ENCODE data around the gene CDH13.

- TF ChIP-seq, protein P1, sequence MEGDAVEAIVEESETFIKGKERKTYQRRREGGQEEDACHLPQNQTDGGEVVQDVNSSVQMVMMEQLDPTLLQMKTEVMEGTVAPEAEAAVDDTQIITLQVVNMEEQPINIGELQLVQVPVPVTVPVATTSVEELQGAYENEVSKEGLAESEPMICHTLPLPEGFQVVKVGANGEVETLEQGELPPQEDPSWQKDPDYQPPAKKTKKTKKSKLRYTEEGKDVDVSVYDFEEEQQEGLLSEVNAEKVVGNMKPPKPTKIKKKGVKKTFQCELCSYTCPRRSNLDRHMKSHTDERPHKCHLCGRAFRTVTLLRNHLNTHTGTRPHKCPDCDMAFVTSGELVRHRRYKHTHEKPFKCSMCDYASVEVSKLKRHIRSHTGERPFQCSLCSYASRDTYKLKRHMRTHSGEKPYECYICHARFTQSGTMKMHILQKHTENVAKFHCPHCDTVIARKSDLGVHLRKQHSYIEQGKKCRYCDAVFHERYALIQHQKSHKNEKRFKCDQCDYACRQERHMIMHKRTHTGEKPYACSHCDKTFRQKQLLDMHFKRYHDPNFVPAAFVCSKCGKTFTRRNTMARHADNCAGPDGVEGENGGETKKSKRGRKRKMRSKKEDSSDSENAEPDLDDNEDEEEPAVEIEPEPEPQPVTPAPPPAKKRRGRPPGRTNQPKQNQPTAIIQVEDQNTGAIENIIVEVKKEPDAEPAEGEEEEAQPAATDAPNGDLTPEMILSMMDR (IDR thresholded peaks at IDR 0.05), result no peak
- TF ChIP-seq RAD21 (conservative IDR thresholded peaks at IDR 0.05 in 1 of 2, IDR thresholded peaks at IDR 0.05 in 1 of 2) (no peak), EP300 (IDR thresholded peaks at IDR 0.05) (no peak), POLR2A (IDR thresholded peaks at IDR 0.05; ENCODE audit: low read length) (no peak), HOXB5 (CRISPR knock-in tag; IDR thresholded peaks at IDR 0.05) (no peak)
Observed at GRCh38 chr16:82999711-83000110, 372.9 kb downstream of the CDH13 start.
